Activated naive CD4-positive, alpha-beta T cell treated with anti-CD3 and anti-CD28 coated beads, Interleukin-2, amount 50 U/mL, for 24 hours (primary cell): ENCODE results near the gene MTG2.
"Not testable (repeated sequence)": the region's sequence is repeated elsewhere in the genome, so short reads cannot be mapped to it uniquely, and the experiment has no call there.

Experiments used
- H3K27ac Mint-ChIP-seq: one replicate; pipeline ENCODE4 v1.8.0; 2021; ENCODE audit warnings: mild to moderate bottlenecking, mixed read lengths
- H3K27me3 Mint-ChIP-seq: one replicate; pipeline ENCODE4 v1.8.0; 2021; ENCODE audit warnings: mixed read lengths
- H3K36me3 Mint-ChIP-seq: one replicate; pipeline ENCODE4 v1.8.0; 2021; ENCODE audit warnings: mixed read lengths
- H3K4me1 Mint-ChIP-seq: one replicate; pipeline ENCODE4 v1.8.0; 2021; ENCODE audit warnings: mixed read lengths
- H3K4me3 Mint-ChIP-seq: one replicate; pipeline ENCODE4 v1.8.0; 2021; ENCODE audit warnings: mild to moderate bottlenecking, mixed read lengths
- H3K9me3 Mint-ChIP-seq: one replicate; pipeline ENCODE4 v1.8.0; 2021; ENCODE audit warnings: mixed read lengths

MTG2 gene

GRCh38 chr20:62142252-62143080 lies 40.4 kb upstream of the MTG2 start:
- Mint-ChIP-seq H3K4me1 (peaks cover 44% of the 10 kb centered on the region), H3K27ac (peak overlapping the region; percentile 94), H3K27me3 (no peaks in the 10 kb centered on the region), H3K9me3 (no peaks in the 10 kb centered on the region), H3K36me3 (peaks cover 5% of the 10 kb centered on the region), H3K4me3 (peak overlapping the region; percentile 93)

GRCh38 chr20:62143081-62143956 lies 39.5 kb upstream of the MTG2 start, which contains the start of the genes PSMA7 and SS18L1:
TSS of gene PSMA7 (minus strand) at chr20:62143394. CDS start at chr20:62143303, 91 bp downstream.
TSS of gene SS18L1 (plus strand) at chr20:62143769. CDS start at chr20:62143821, 52 bp downstream.
- Mint-ChIP-seq H3K4me1 (peaks cover 43% of the 10 kb centered on the region), H3K36me3 (peaks cover 3% of the 10 kb centered on the region), H3K9me3 (no peaks in the 10 kb centered on the region), H3K27ac (peak within 1 kb of the TSS; percentile 94), H3K27me3 (no peaks in the 10 kb centered on the region), H3K4me3 (peak within 1 kb of the TSS; percentile 93)

- H3K27me3 Mint-ChIP-seq = no peaks in the 10 kb centered on the region
- peaks cover 3% of the 10 kb centered on the region for H3K36me3 Mint-ChIP-seq
- H3K4me1 Mint-ChIP-seq = peaks cover 43% of the 10 kb centered on the region
- H3K9me3 Mint-ChIP-seq = no peaks in the 10 kb centered on the region
- H3K4me3 Mint-ChIP-seq = peak overlapping the region; percentile 90
- peak overlapping the region; percentile 83 for H3K27ac Mint-ChIP-seq
Observed at GRCh38 chr20:62143957-62144825, 38.6 kb upstream of the MTG2 start.

GRCh38 chr20:62145688-62146018 lies 37.2 kb upstream of the MTG2 start:
- H3K27ac Mint-ChIP-seq = no peak overlapping the region
- H3K4me1 Mint-ChIP-seq = peaks cover 42% of the 10 kb centered on the region
- no peaks in the 10 kb centered on the region for H3K9me3 Mint-ChIP-seq
- no peaks in the 10 kb centered on the region for H3K27me3 Mint-ChIP-seq
- peaks cover 2% of the 10 kb centered on the region for H3K36me3 Mint-ChIP-seq
- H3K4me3 Mint-ChIP-seq = peak overlapping the region; percentile 90

GRCh38 chr20:62146019-62146755 lies 36.6 kb upstream of the MTG2 start:
- no peak overlapping the region for H3K4me3 Mint-ChIP-seq
- peaks cover 37% of the 10 kb centered on the region for H3K4me1 Mint-ChIP-seq
- H3K27me3 Mint-ChIP-seq = no peaks in the 10 kb centered on the region
- H3K9me3 Mint-ChIP-seq = no peaks in the 10 kb centered on the region
- no peaks in the 10 kb centered on the region for H3K36me3 Mint-ChIP-seq
- no peak overlapping the region for H3K27ac Mint-ChIP-seq

GRCh38 chr20:62147125-62147524 lies 35.7 kb upstream of the MTG2 start:
- no peak overlapping the region for H3K4me3 Mint-ChIP-seq
- peaks cover 28% of the 10 kb centered on the region for H3K4me1 Mint-ChIP-seq
- no peak overlapping the region for H3K27ac Mint-ChIP-seq
- H3K9me3 Mint-ChIP-seq = no peaks in the 10 kb centered on the region
- no peaks in the 10 kb centered on the region for H3K36me3 Mint-ChIP-seq
- H3K27me3 Mint-ChIP-seq = no peaks in the 10 kb centered on the region

- Mint-ChIP-seq H3K27ac (no peak overlapping the region), H3K9me3 (no peaks in the 10 kb centered on the region), H3K36me3 (peaks cover 1% of the 10 kb centered on the region), H3K4me1 (peaks cover 28% of the 10 kb centered on the region), H3K27me3 (no peaks in the 10 kb centered on the region), H3K4me3 (no peak overlapping the region)
Observed at GRCh38 chr20:62147528-62147927, 35.3 kb upstream of the MTG2 start.

- H3K36me3 Mint-ChIP-seq, H3K27ac Mint-ChIP-seq, H3K9me3 Mint-ChIP-seq, H3K4me3 Mint-ChIP-seq, H3K27me3 Mint-ChIP-seq: not testable (repeated sequence)
- H3K4me1 Mint-ChIP-seq = peaks cover 31% of the 10 kb centered on the region
Observed at GRCh38 chr20:62148383-62148782, 34.4 kb upstream of the MTG2 start.

GRCh38 chr20:62148908-62149314 lies 33.9 kb upstream of the MTG2 start:
- Mint-ChIP-seq H3K4me3 (no peak overlapping the region), H3K27ac (no peak overlapping the region), H3K36me3 (peaks cover 11% of the 10 kb centered on the region), H3K4me1 (peaks cover 33% of the 10 kb centered on the region), H3K9me3 (no peaks in the 10 kb centered on the region), H3K27me3 (no peaks in the 10 kb centered on the region)

- H3K4me1 Mint-ChIP-seq = peaks cover 33% of the 10 kb centered on the region
- H3K27me3 Mint-ChIP-seq = no peaks in the 10 kb centered on the region
- H3K4me3 Mint-ChIP-seq = no peak overlapping the region
- H3K9me3 Mint-ChIP-seq = no peaks in the 10 kb centered on the region
- H3K27ac Mint-ChIP-seq = no peak overlapping the region
- H3K36me3 Mint-ChIP-seq = peaks cover 16% of the 10 kb centered on the region
Observed at GRCh38 chr20:62149532-62150309, 33.1 kb upstream of the MTG2 start.

GRCh38 chr20:62150310-62150575 lies 32.6 kb upstream of the MTG2 start:
- H3K4me3 Mint-ChIP-seq = no peak overlapping the region
- H3K36me3 Mint-ChIP-seq = peaks cover 19% of the 10 kb centered on the region
- H3K4me1 Mint-ChIP-seq = peaks cover 30% of the 10 kb centered on the region
- no peaks in the 10 kb centered on the region for H3K27me3 Mint-ChIP-seq
- H3K27ac Mint-ChIP-seq = no peak overlapping the region
- H3K9me3 Mint-ChIP-seq = no peaks in the 10 kb centered on the region

- Mint-ChIP-seq H3K36me3 (peaks cover 19% of the 10 kb centered on the region), H3K27me3 (no peaks in the 10 kb centered on the region), H3K4me3 (no peak overlapping the region), H3K27ac (no peak overlapping the region), H3K4me1 (peaks cover 23% of the 10 kb centered on the region), H3K9me3 (no peaks in the 10 kb centered on the region)
Observed at GRCh38 chr20:62151225-62151624, 31.6 kb upstream of the MTG2 start.

GRCh38 chr20:62151835-62152364 lies 30.9 kb upstream of the MTG2 start:
- no peaks in the 10 kb centered on the region for H3K27me3 Mint-ChIP-seq
- peaks cover 23% of the 10 kb centered on the region for H3K4me1 Mint-ChIP-seq
- no peak overlapping the region for H3K27ac Mint-ChIP-seq
- no peak overlapping the region for H3K4me3 Mint-ChIP-seq
- H3K36me3 Mint-ChIP-seq = peaks cover 19% of the 10 kb centered on the region
- H3K9me3 Mint-ChIP-seq = no peaks in the 10 kb centered on the region
